Aorta (tissue), 5 donors: ENCODE data around the gene PDGFA. TPM values are rescaled to one million over a fixed set of nuclear protein-coding genes. Genes with fewer than 3 reads are reported as not detected.

Source experiments
- ATAC-seq: fragments of 200-7000 bp; cut with Tn5 transposase; one replicate; pipeline ENCODE4 v1.9.1; 2022; ENCODE audit warnings: moderate library complexity; ENCODE audit not compliant: low FRiP score
- DNase-seq, 2 donors: peaks; one replicate each; pipeline ENCODE4 v3.0.0-alpha.2; 2020
- H3K27ac ChIP-seq, 2 donors: one replicate each; pipeline ENCODE4 v1.5.1; 2013; ENCODE audit warnings: low read length in 2 of 2, mild to moderate bottlenecking in 2 of 2, moderate library complexity in 2 of 2, control low read depth in 1 of 2, inconsistent platforms in 1 of 2, low read depth in 1 of 2
- H3K27me3 ChIP-seq, 2 donors: one replicate each; pipeline ENCODE4 v1.6.1; 2013; ENCODE audit warnings: control low read depth in 1 of 2, low read length in 1 of 2, mild to moderate bottlenecking in 1 of 2, moderate library complexity in 1 of 2; ENCODE audit not compliant: insufficient read depth in 2 of 2, control insufficient read depth in 1 of 2
- H3K36me3 ChIP-seq, 2 donors: one replicate each; pipeline ENCODE4 v1.6.1; 2013; ENCODE audit warnings: control low read depth in 1 of 2, low read length in 1 of 2, mild to moderate bottlenecking in 1 of 2; ENCODE audit not compliant: insufficient read depth in 2 of 2, control insufficient read depth in 1 of 2
- H3K4me1 ChIP-seq, 2 donors: one replicate each; pipeline ENCODE4 v1.6.1; 2013; ENCODE audit warnings: low read length in 2 of 2, control low read depth in 1 of 2, mild to moderate bottlenecking in 1 of 2, moderate library complexity in 1 of 2; ENCODE audit not compliant: insufficient read depth in 2 of 2, control insufficient read depth in 1 of 2
- H3K4me3 ChIP-seq, 2 donors: one replicate each; pipeline ENCODE4 v1.5.1; 2013; ENCODE audit warnings: low read length in 2 of 2, control low read depth in 1 of 2, mild to moderate bottlenecking in 1 of 2
- H3K9me3 ChIP-seq: one replicate; pipeline ENCODE4 v1.6.1; 2013; ENCODE audit warnings: mild to moderate bottlenecking, low read length; ENCODE audit not compliant: control insufficient read depth
- WGBS, 2 donors: extraction: QIAGEN DNeasy Blood & Tissue Kit; methylation state at CpG; one replicate each; pipeline ENCODE4 v1.1.7; 2013; 5-methylcytosine and 5-hydroxymethylcytosine counted together
- intact Hi-C, 2 donors: fragments of 100-400 bp; cut with DNase I; formaldehyde crosslinking; loops; one replicate each; pipeline versions ENCODE4 v1.14.2 to v1.15.0; 2022
- polyA plus RNA-seq, 2 donors: library from polyadenylated mRNA; stranded (reverse); fragments of 200-250 nt; gene quantifications; one replicate each; pipeline ENCODE4 v1.2.3, GENCODE V29; 2013
- total RNA-seq, 2 donors: library from RNA; stranded (reverse); fragmentation: NEBNext Ultra II Directional; extraction: Animal tissue kit (Norgen Biotek cat#: 25700); gene quantifications; one replicate each; pipeline ENCODE4 v1.2.1, GENCODE V29; 2021
- donor health status: healthy with polysubstance abuse.
- donor health status: Bipolar disorder and iron deficiency.
- donor health status: DM: no; HTN: no; CAD: no.
- donor health status: DM: no; HTN: no; CAD: no.
- donor health status: DM: yes; HTN: yes; CAD: no.

The PDGFA gene
- total and polyA plus RNA-seq, 4 donors, result 28.9 to 174 (median 87.5) TPM

DNA sequence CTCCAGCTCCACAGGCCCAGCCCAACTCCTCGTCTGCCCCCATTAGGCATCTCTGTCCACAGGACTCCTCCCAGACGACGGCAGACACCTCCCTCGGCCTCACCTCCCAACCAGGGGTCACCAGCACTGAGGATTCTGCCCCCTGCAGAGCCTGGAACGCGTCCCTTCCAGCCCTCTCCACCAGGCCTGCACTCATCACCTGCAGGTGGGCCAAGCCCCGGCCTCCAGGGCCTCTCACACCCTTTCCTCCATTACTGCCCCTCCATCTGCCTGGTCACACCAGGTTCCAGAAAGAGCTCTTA lies 42.7 kb upstream of the PDGFA start:
- Histone ChIP-seq H3K9me3 (no peaks in the 10 kb centered on the region), H3K4me3 (no peak overlapping the region), H3K27me3 (no peaks in the 10 kb centered on the region), H3K36me3 (no peaks in the 10 kb centered on the region), H3K4me1 (no peaks in the 10 kb centered on the region), H3K27ac (no peak overlapping the region)
- 96% methylated on average over 7 of the region's 7 CpGs for WGBS, 2 donors
- no peak for DNase-seq
- no peak for ATAC-seq
- intact Hi-C loops, result no loop called here

DNA sequence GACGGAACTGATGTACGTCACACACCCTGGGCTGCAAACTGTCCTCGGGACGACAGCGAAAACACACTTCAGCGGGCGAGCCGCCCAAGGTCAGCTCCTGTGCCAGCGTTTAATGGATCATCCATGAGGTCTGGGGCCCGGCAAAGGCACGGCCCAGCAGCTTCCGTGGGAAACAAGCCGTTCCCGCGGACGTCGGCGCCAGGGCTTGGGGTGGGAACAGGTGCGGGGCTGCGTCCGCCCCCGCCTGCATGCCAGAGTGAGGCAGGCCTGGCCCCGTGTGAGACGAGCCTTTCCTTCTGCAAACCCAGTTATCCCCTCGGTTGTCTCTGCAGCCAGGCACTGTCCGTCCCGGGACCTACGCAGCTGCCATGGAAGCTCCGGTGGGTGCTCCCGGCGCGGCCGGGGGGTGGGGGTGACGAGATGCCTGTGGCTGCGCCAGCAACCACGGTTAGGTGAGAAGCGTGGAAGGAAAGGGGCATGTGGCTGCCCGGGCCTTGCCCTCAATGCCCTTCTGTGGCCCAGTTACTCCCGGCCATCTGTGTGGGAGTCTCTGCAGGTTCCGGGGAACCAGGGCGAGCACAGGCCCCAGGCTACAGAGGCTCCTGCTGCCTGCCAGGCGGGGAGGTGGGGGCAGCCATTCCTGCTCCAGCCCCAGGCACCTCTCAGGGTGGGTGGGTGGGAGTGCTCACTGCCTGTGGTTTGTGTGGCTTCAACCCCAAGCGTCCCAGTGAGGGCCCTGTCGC lies 42.2 kb upstream of the PDGFA start:
- Histone ChIP-seq H3K9me3 (no peaks in the 10 kb centered on the region), H3K27ac (no peak overlapping the region), H3K4me1 (no peaks in the 10 kb centered on the region), H3K4me3 (no peak overlapping the region), H3K27me3 (no peaks in the 10 kb centered on the region), H3K36me3 (no peaks in the 10 kb centered on the region)
- no peak for DNase-seq
- 88 to 89% methylated on average over 40 to 44 of the region's 44 CpGs for WGBS, 2 donors
- no peak for ATAC-seq
- intact Hi-C loops, result no loop called here

DNA sequence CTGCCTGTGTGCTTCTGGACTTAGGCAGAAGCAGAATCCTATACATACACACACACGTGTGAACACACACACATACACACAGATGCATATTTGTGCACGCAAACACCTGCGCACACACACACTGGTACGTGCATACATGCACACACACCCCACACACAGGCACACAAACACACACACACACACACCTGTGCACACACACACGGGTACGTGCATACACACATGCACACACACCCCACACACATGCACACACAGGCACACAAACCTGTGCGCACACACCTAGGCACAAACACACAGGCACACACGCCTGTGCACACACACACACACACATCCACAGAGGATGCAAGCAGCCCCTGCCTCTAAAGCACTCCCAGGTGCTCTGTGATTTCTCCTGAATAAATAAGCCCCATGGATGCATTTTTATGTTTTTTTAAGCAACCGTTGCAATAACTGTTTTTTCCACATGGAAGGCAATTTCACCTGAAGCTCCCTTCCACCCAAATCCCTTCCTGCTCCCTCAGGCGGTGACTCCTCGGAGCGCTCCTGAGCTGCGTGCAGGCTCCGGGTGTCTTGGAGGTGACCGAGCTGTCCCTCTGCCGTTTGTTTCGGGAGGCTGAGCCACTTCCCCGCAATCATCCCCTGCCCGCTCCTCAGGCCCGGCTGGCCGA lies 41.5 kb upstream of the PDGFA start:
- DNase-seq (no peak), ATAC-seq (no peak)
- no peak overlapping the region for H3K4me3 ChIP-seq
- no peaks in the 10 kb centered on the region for H3K4me1 ChIP-seq
- H3K27me3 ChIP-seq, result no peaks in the 10 kb centered on the region
- H3K27ac ChIP-seq, result no peak overlapping the region
- no peaks in the 10 kb centered on the region for H3K36me3 ChIP-seq
- WGBS, 2 donors, result 91 to 92% methylated on average over 21 of the region's 21 CpGs
- H3K9me3 ChIP-seq, result no peaks in the 10 kb centered on the region
- intact Hi-C loops, result no loop called here

DNA sequence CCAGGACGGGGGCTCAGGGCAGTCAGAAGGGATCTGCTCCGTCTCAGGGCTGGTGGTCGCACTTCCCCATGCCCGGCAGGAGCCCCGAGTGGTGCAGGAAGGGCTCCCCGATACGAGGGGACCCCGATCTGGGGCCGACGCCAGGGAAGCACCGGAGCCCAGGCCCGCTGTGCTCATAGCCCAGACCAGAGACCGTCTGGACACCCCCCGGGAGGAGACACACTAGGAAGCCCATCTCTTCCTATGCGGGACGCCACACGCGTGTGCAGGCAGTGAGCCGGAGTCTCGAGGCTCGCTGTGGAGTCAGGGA lies 39.7 kb upstream of the PDGFA start:
- DNase-seq (no peak), ATAC-seq (no peak)
- Histone ChIP-seq H3K27me3 (no peaks in the 10 kb centered on the region), H3K27ac (no peak overlapping the region), H3K4me1 (no peaks in the 10 kb centered on the region), H3K9me3 (no peaks in the 10 kb centered on the region), H3K36me3 (no peaks in the 10 kb centered on the region), H3K4me3 (no peak overlapping the region)
- WGBS, 2 donors, result 94 to 95% methylated on average over 21 of the region's 21 CpGs
- intact Hi-C loops, result loop anchor here in 1 of 2 donors (5.0 kb wide), 1 partner anchor 43 kb away; no protein-coding TSS in a partner anchor

DNA sequence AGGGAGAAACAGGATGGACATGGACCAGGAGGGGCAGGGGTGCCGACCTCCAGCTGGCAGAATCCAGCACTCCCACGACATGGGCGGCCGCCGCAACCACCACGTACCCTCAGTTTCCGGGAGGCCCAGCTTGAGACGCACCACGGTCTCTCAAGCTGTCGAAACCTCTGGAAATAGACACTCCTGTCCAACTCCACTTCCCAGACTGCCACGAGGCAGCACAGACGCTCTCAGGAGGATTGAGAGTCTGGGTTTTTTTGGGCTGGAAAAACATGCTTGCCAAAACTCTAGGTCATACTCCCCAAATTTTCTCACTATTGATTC lies 37.9 kb upstream of the PDGFA start:
- DNase-seq (peak in 1 of 2 donors; percentile 82), ATAC-seq (peak; percentile 68)
- Histone ChIP-seq H3K4me1 (no peaks in the 10 kb centered on the region), H3K36me3 (no peaks in the 10 kb centered on the region), H3K4me3 (no peak overlapping the region), H3K27ac (peak overlapping the region in 1 of 2 donors; percentile 77), H3K9me3 (no peaks in the 10 kb centered on the region), H3K27me3 (no peaks in the 10 kb centered on the region)
- 5 to 11% methylated on average over 12 of the region's 12 CpGs for WGBS, 2 donors
- intact Hi-C loops, result loop anchor here in 1 of 2 donors (5.0 kb wide), 1 partner anchor 45 kb away; no protein-coding TSS in a partner anchor

DNA sequence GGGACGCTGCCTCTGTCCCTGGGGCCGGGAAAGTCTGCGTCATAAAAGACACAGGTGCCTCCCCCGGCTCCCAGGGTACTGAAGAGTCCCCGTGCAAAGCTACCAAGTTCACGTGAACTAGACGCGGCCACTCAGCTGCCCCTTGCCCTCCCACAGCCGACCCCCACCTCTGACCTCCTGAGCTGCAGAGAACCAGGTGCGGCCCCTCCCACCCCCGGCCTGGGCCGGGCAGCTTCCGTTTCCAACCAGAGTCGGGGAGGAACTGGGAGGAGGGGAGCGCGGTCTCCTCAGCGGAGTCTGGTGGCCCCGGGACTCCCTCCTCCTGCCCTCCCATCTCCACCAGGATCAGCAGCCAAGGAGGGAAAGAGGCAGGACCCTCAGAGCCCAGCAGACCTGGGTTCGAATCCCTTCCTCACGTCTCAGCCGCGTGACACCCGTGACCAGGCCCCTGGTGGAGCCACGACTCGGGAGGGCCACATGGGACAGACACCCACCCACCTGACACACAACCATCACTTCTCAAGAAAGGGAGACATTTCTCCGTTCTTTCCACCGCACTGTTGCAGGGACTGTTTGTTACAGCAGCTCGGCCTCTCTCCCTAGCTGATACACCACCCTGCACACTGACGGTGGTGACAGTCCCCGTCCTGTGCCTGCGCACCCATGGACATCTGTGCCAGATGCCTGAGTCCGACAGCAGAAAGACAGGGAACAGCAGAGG lies 37.4 kb upstream of the PDGFA start:
- Histone ChIP-seq H3K27me3 (no peaks in the 10 kb centered on the region), H3K27ac (peak overlapping the region in 1 of 2 donors; percentile 77), H3K9me3 (no peaks in the 10 kb centered on the region), H3K36me3 (no peaks in the 10 kb centered on the region), H3K4me1 (no peaks in the 10 kb centered on the region), H3K4me3 (no peak overlapping the region)
- intact Hi-C loops, result loop anchor here in 1 of 2 donors (5.0 kb wide), 1 partner anchor 45 kb away; no protein-coding TSS in a partner anchor
- WGBS, 2 donors, result 91% methylated on average over 32 of the region's 32 CpGs
- DNase-seq (no peak), ATAC-seq (no peak)

DNA sequence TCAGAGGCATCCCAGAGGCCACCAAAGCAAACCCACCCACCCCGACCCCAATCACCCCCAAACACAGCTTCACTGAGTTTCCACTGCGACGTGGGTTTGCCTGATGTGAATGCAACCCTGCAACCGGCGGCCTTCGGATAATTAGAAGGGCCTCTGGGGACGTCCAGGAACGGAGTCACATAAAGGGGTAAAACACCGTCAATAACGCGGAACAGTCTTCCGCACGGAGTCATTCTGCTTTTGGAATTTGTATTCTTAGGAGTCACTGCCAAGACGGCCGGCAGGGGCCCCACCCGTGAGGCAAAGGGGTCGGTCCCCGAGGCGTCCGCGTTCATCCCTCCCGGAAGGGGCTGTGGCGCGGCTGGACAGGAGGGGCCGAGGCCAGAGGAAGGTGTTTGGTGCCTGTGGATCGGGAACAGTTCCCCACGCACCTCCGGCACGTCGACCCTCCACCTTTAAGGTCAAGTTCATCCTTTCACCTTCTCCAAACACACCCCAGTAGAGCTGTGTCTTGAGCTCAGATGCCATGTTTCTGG lies 36.7 kb upstream of the PDGFA start:
- Histone ChIP-seq H3K27me3 (no peaks in the 10 kb centered on the region), H3K9me3 (no peaks in the 10 kb centered on the region), H3K36me3 (no peaks in the 10 kb centered on the region), H3K27ac (no peak overlapping the region), H3K4me3 (no peak overlapping the region), H3K4me1 (no peaks in the 10 kb centered on the region)
- 65 to 72% methylated on average over 30 of the region's 30 CpGs for WGBS, 2 donors
- intact Hi-C loops, result loop anchor here in 1 of 2 donors (5.0 kb wide), 1 partner anchor 46 kb away; no protein-coding TSS in a partner anchor
- ATAC-seq (no peak), DNase-seq (no peak)

DNA sequence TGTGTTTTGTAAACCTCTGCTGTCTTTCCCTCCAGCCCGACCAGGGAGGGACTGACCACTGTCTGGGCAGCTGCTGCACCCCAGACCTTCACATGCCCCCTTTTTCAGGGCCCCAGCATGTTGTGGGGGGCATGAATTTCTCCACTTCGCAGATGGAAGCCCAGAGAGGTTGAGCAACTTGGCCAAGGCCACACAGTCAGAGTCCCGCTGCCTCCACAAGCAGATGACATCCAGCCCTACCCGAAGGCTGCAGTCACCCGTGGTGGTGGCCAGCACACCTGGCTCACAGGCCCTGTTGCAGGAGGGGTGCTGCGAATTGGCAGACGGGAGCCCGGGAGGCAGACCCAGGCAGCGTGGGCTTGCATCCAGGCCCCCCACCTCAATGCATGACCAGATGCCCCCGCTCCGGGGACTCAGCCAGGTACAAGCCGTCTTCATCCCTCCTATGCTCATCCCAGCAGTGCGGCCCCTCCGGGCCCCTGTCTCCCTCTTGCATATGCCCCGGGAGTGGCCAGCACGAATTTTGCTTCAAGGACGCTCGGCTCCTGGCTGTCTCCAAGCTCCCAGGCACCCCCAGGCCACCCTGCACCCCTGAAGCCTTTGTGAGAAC lies 36.0 kb upstream of the PDGFA start:
- Histone ChIP-seq H3K4me3 (no peak overlapping the region), H3K36me3 (no peaks in the 10 kb centered on the region), H3K27me3 (no peaks in the 10 kb centered on the region), H3K9me3 (no peaks in the 10 kb centered on the region), H3K27ac (no peak overlapping the region), H3K4me1 (no peaks in the 10 kb centered on the region)
- no peak for DNase-seq
- intact Hi-C loops, result loop anchor here in 1 of 2 donors (5.0 kb wide), 1 partner anchor 47 kb away; no protein-coding TSS in a partner anchor
- no peak for ATAC-seq
- 98 to 99% methylated on average over 18 of the region's 18 CpGs for WGBS, 2 donors
